OCI-LY7 (cell line): ENCODE data around the gene SRGAP3. TPM values are rescaled to one million over a fixed set of nuclear protein-coding genes. Genes with fewer than 3 reads are reported as not detected.

Source experiments
- BruUV-seq: library from RNA; stranded (reverse); fragments of 400-500 nt; replicated peaks from 2 replicates; lab custom pipeline; 2021; lab: Mats Ljungman, UMichigan
- CTCF ChIA-PET: fragments of 300-600 bp; sonication (Branson Sonifier 250); formaldehyde crosslinking; loops from one replicate; lab custom pipeline; 2022; ENCODE audit warnings: antibody characterized with exemption; ENCODE audit not compliant: unreplicated experiment; lab: Charles Lee
- POLR2A ChIA-PET: fragments of 300-600 bp; sonication (Branson Sonifier 250); formaldehyde crosslinking; loops from one replicate; lab custom pipeline; 2022; ENCODE audit warnings: antibody characterized with exemption; lab: Charles Lee
- DNase-seq: peaks from one replicate; pipeline ENCODE4 v3.0.0-alpha.2; 2015; ENCODE audit warnings: low spot score
- H2AFZ ChIP-seq: fragments of 200-600 bp; sonication (generic), shearing (Covaris generic); 2 replicates; pipeline ENCODE4 v1.6.1; 2014; ENCODE audit warnings: mild to moderate bottlenecking, antibody characterized with exemption, low read length, moderate library complexity
- H3K27ac ChIP-seq: fragments of 200-600 bp; sonication (generic); 2 replicates; pipeline ENCODE4 v1.5.1; 2014; ENCODE audit warnings: mixed run types, low read depth, mild to moderate bottlenecking, moderate library complexity, low read length, inconsistent platforms; ENCODE audit not compliant: poor library complexity, severe bottlenecking
- H3K36me3 ChIP-seq: fragments of 200-600 bp; sonication (generic); 2 replicates; pipeline ENCODE4 v1.6.1; 2014; ENCODE audit warnings: mild to moderate bottlenecking, antibody characterized with exemption, low read length, moderate library complexity, mixed read lengths; ENCODE audit not compliant: insufficient read depth
- H3K4me1 ChIP-seq: fragments of 200-600 bp; sonication (generic); 2 replicates; pipeline ENCODE4 v1.5.1; 2014; ENCODE audit warnings: mild to moderate bottlenecking, low read length; ENCODE audit not compliant: insufficient read depth, poor library complexity, severe bottlenecking
- H3K4me2 ChIP-seq: fragments of 200-600 bp; sonication (generic); 2 replicates; pipeline ENCODE4 v1.6.1; 2014; ENCODE audit warnings: mild to moderate bottlenecking, low read length
- H3K4me3 ChIP-seq: fragments of 200-600 bp; sonication (generic); 2 replicates; pipeline ENCODE4 v1.5.1; 2014; ENCODE audit warnings: mild to moderate bottlenecking, low read depth, low read length; ENCODE audit not compliant: poor library complexity, severe bottlenecking
- H3K79me2 ChIP-seq: fragments of 200-600 bp; sonication (generic); 2 replicates; pipeline ENCODE4 v1.6.1; 2016; ENCODE audit warnings: low read depth, mild to moderate bottlenecking, low read length, moderate library complexity, mixed read lengths; ENCODE audit not compliant: insufficient read depth
- H3K9me2 ChIP-seq: fragments of 200-600 bp; sonication (generic); 2 replicates; pipeline ENCODE4 v1.6.1; 2016; ENCODE audit warnings: mild to moderate bottlenecking, low read length, mixed read lengths; ENCODE audit not compliant: insufficient read depth
- H3K9me3 ChIP-seq: fragments of 200-600 bp; sonication (generic); 2 replicates; pipeline ENCODE4 v1.6.1; 2014; ENCODE audit warnings: mild to moderate bottlenecking, mixed run types, low read length, mixed read lengths
- H4K20me1 ChIP-seq: fragments of 200-600 bp; sonication (generic); 2 replicates; pipeline ENCODE4 v1.6.1; 2014; ENCODE audit warnings: mild to moderate bottlenecking, antibody characterized with exemption, low read length, moderate library complexity, mixed read lengths; ENCODE audit not compliant: insufficient read depth
- EZH2phosphoT487 ChIP-seq: fragments of 200-600 bp; sonication (generic); IDR thresholded peaks from 2 replicates; pipeline ENCODE4 v1.6.1; 2018; ENCODE audit warnings: low read depth, borderline replicate concordance, mild to moderate bottlenecking, mixed run types, antibody characterized with exemption, low read length, moderate library complexity, mixed read lengths
- intact Hi-C: fragments of 100-400 bp; cut with micrococcal nuclease; formaldehyde crosslinking; loops from one replicate; pipeline ENCODE4 v1.10.0; 2022; ENCODE audit not compliant: unreplicated experiment
- total RNA-seq, 2 experiments: library from RNA; depleted of rRNA in 1 of 2; stranded (reverse); fragments of >200 nt in 1 of 2; shearing (Covaris generic) in 1 of 2; gene quantifications; 2 replicates each; pipeline ENCODE4 v1.2.3, GENCODE V29; 2014 to 2022
- TF ChIP-seq, protein P1 (sequence below): fragments of 200-600 bp; sonication (generic); conservative IDR thresholded peaks from 2 replicates; pipeline ENCODE4 v1.5.1; 2014; ENCODE audit warnings: mild to moderate bottlenecking, antibody characterized with exemption, low read length, moderate library complexity, mixed read lengths

Gene SRGAP3
- total RNA-seq, 2 experiments from 2014 or later = 1.5 to 1.7 TPM

DNA sequence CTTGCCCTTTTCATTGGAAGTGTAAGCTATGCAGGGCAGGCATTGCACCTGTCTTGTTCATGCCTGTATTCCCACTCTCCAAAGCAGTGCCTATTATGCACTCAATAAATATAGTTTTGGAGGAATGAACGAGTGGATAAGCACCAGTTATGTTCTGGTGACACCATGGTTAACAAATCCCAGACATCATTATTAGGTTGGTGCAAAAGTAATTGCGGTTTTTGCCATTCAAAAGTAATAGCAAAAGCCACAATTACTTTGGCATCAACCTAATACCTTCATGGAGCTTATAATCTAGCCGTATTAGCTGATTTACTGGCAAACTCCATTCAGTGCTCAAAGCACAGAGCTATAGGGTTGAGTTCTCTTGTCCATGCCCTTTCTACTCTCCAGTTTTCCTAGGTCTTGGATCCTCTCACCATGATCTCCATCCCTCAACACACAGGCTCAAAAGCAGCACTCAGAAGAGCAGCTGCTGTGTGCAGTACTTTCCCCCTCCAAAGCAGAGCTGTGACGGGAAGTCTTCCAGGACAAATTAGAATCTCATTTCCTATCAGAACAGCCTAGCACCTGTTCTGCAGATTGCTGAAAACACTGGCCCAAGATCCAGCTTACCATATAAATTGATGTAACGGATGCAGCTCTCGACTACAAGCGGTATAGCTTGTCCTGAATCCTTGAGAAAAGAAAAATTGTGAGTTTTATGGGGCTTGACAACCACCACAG lies 223.0 kb downstream of the SRGAP3 start:
- Histone ChIP-seq H3K36me3 (no peaks in the 10 kb centered on the region), H3K9me3 (no peaks in the 10 kb centered on the region), H3K4me2 (no peak overlapping the region), H3K27ac (no peak overlapping the region), H2AFZ (no peak overlapping the region), H4K20me1 (no peaks in the 10 kb centered on the region), H3K79me2 (no peaks in the 10 kb centered on the region), H3K9me2 (no peaks in the 10 kb centered on the region), H3K4me1 (no peaks in the 10 kb centered on the region), H3K4me3 (no peak overlapping the region)
- ChIA-PET CTCF (no interaction called here), POLR2A (interaction anchor here (1.3 kb wide), 1 partner anchor 51 kb away, joined by 4 read pairs; no protein-coding TSS in a partner anchor)
- no peak for DNase-seq
- TF ChIP-seq, protein P1, sequence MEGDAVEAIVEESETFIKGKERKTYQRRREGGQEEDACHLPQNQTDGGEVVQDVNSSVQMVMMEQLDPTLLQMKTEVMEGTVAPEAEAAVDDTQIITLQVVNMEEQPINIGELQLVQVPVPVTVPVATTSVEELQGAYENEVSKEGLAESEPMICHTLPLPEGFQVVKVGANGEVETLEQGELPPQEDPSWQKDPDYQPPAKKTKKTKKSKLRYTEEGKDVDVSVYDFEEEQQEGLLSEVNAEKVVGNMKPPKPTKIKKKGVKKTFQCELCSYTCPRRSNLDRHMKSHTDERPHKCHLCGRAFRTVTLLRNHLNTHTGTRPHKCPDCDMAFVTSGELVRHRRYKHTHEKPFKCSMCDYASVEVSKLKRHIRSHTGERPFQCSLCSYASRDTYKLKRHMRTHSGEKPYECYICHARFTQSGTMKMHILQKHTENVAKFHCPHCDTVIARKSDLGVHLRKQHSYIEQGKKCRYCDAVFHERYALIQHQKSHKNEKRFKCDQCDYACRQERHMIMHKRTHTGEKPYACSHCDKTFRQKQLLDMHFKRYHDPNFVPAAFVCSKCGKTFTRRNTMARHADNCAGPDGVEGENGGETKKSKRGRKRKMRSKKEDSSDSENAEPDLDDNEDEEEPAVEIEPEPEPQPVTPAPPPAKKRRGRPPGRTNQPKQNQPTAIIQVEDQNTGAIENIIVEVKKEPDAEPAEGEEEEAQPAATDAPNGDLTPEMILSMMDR = no peak
- TF ChIP-seq EZH2phosphoT487 = no peak
- intact Hi-C loops = no loop called here
- no TSS peak for BruUV-seq

DNA sequence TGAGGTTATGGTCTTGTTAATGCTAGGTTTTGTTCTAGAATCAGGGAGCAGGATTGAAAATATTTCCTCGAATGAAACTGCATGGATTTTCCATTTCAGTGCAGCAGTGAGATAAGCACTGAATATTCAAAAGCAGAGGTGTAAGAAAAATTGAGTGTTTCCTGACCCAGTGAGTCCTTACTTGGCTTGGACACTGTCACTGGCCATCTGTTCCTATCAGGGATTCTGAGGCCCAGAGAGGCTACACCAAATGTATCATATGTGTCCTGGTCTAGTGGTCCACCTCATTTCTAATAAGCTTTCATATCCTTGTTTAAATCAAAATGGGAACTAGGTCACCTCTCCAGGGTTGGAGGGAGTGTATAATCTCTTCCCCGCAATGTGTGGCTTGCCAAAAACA lies 225.1 kb downstream of the SRGAP3 start:
- intact Hi-C loops = no loop called here
- H3K4me3 ChIP-seq = no peak overlapping the region
- TF ChIP-seq, protein P1 = no peak
- no peak for TF ChIP-seq EZH2phosphoT487
- H3K27ac ChIP-seq = no peak overlapping the region
- H3K9me2 ChIP-seq = no peaks in the 10 kb centered on the region
- no TSS peak for BruUV-seq
- H3K36me3 ChIP-seq = no peaks in the 10 kb centered on the region
- H4K20me1 ChIP-seq = no peaks in the 10 kb centered on the region
- H3K4me2 ChIP-seq = no peak overlapping the region
- POLR2A ChIA-PET = no interaction called here
- no peak overlapping the region for H2AFZ ChIP-seq
- no peaks in the 10 kb centered on the region for H3K79me2 ChIP-seq
- CTCF ChIA-PET = no interaction called here
- no peak for DNase-seq
- no peaks in the 10 kb centered on the region for H3K4me1 ChIP-seq
- H3K9me3 ChIP-seq = no peaks in the 10 kb centered on the region

DNA sequence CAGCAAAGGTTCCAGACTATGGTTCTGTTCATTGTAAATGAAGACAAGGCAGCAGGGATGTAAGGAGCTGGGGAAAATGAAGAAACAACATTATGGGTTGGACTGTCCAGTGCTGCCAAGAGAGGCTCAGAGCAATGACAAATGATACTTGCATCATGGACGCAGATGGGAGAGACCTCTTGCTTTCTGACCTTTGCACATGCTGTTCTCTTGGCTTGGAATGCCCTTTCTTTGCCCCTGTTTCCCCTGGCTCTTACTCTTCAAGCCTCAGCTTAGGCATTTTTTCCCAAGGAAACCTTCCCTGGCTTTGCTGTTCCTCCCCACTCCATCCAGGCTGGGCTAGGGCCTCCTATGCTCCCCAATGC lies 226.2 kb downstream of the SRGAP3 start:
- no peak for DNase-seq
- no peaks in the 10 kb centered on the region for H3K36me3 ChIP-seq
- POLR2A ChIA-PET = no interaction called here
- TF ChIP-seq EZH2phosphoT487 = no peak
- TF ChIP-seq, protein P1 = no peak
- BruUV-seq = no TSS peak
- H3K27ac ChIP-seq = no peak overlapping the region
- no peaks in the 10 kb centered on the region for H3K79me2 ChIP-seq
- H2AFZ ChIP-seq = no peak overlapping the region
- H4K20me1 ChIP-seq = no peaks in the 10 kb centered on the region
- CTCF ChIA-PET = no interaction called here
- intact Hi-C loops = no loop called here
- no peak overlapping the region for H3K4me2 ChIP-seq
- H3K9me3 ChIP-seq = no peaks in the 10 kb centered on the region
- no peak overlapping the region for H3K4me3 ChIP-seq
- no peaks in the 10 kb centered on the region for H3K4me1 ChIP-seq
- H3K9me2 ChIP-seq = no peaks in the 10 kb centered on the region
